Uterus (tissue), 2 donors: ENCODE measurements around the gene MAX.
"Not testable (repeated sequence)": the region's sequence is repeated elsewhere in the genome, so short reads cannot be mapped to it uniquely, and the experiment has no call there.

Source experiments
- POLR2A ChIP-seq, 2 donors: fragments of 450-650 bp; IDR thresholded peaks; one replicate each; pipeline ENCODE4 v1.6.1; 2016; ENCODE audit warnings: antibody characterized with exemption in 2 of 2, mild to moderate bottlenecking in 1 of 2, moderate library complexity in 1 of 2
- TF ChIP-seq, protein P1 (sequence below), 4 experiments: fragments of 200-600 bp in 2 of 4; fragments of 450-650 bp in 2 of 4; sonication (generic) in 2 of 4; IDR thresholded peaks; one replicate each; pipeline ENCODE4 v1.5.1; 2016 to 2019; ENCODE audit warnings: antibody characterized with exemption in 4 of 4, mild to moderate bottlenecking in 2 of 4, moderate library complexity in 1 of 4

DNA sequence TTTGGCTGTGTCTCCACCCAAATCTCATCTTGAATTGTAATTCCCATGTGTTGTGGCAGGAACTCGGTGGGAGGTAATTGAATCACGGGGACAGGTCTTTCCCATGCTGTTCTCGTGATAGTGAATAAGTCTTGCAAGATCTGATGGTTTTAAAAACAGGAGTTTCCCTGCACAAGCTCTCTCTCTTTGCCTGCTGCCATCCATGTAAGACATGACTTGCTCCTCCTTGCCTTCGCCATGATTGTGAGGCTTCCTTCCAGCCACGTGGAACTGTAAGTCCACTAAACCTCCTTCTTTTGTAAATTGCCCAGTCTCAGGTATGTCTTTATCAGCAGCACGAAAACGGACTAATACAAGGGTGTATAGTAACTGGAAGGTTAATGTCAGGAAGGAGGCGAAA lies 14.5 kb downstream of the MAX start:
- TF ChIP-seq, protein P1, sequence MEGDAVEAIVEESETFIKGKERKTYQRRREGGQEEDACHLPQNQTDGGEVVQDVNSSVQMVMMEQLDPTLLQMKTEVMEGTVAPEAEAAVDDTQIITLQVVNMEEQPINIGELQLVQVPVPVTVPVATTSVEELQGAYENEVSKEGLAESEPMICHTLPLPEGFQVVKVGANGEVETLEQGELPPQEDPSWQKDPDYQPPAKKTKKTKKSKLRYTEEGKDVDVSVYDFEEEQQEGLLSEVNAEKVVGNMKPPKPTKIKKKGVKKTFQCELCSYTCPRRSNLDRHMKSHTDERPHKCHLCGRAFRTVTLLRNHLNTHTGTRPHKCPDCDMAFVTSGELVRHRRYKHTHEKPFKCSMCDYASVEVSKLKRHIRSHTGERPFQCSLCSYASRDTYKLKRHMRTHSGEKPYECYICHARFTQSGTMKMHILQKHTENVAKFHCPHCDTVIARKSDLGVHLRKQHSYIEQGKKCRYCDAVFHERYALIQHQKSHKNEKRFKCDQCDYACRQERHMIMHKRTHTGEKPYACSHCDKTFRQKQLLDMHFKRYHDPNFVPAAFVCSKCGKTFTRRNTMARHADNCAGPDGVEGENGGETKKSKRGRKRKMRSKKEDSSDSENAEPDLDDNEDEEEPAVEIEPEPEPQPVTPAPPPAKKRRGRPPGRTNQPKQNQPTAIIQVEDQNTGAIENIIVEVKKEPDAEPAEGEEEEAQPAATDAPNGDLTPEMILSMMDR (IDR thresholded peaks at IDR 0.05) = not testable (repeated sequence)
- not testable (repeated sequence) for TF ChIP-seq POLR2A (IDR thresholded peaks at IDR 0.05)
